Liver (tissue), 9 donors: Measurements from ENCODE around the gene MAD2L1BP. TPM values are rescaled to one million over a fixed set of nuclear protein-coding genes. Genes with fewer than 3 reads are reported as not detected.

Experiments used
- DNase-seq: peaks from one replicate; pipeline ENCODE4 v3.0.0-alpha.2; 2017; ENCODE audit warnings: low spot score
- H3K27ac ChIP-seq, 2 donors: one replicate each; pipeline ENCODE4 v1.7.0; 2013; ENCODE audit warnings: inconsistent platforms in 2 of 2, low read length in 2 of 2, control low read depth in 1 of 2, low read depth in 1 of 2, mild to moderate bottlenecking in 1 of 2
- H3K27me3 ChIP-seq, 4 donors: one replicate each; pipeline versions ENCODE4 v1.6.1 to v1.7.0; 2013; ENCODE audit warnings: low read length in 3 of 4, inconsistent platforms in 1 of 4, mild to moderate bottlenecking in 1 of 4, moderate library complexity in 1 of 4; ENCODE audit not compliant: control insufficient read depth in 4 of 4, insufficient read depth in 4 of 4
- H3K36me3 ChIP-seq, 4 donors: one replicate each; pipeline versions ENCODE4 v1.6.1 to v1.7.0; 2013; ENCODE audit warnings: low read length in 3 of 4, mild to moderate bottlenecking in 3 of 4, low read depth in 1 of 4, moderate library complexity in 1 of 4; ENCODE audit not compliant: control insufficient read depth in 4 of 4, insufficient read depth in 3 of 4
- H3K4me1 ChIP-seq, 4 donors: one replicate each; pipeline versions ENCODE4 v1.6.1 to v1.7.0; 2013; ENCODE audit warnings: low read length in 3 of 4, mild to moderate bottlenecking in 3 of 4, moderate library complexity in 1 of 4; ENCODE audit not compliant: control insufficient read depth in 4 of 4, insufficient read depth in 4 of 4
- H3K4me3 ChIP-seq, 3 donors: one replicate each; pipeline versions ENCODE4 v1.6.1 to v1.7.0; 2013; ENCODE audit warnings: low read length in 3 of 3, control low read depth in 1 of 3, low read depth in 1 of 3, mild to moderate bottlenecking in 1 of 3
- H3K9ac ChIP-seq, 2 donors: one replicate each; pipeline ENCODE4 v1.7.0; 2013; ENCODE audit warnings: low read length in 2 of 2, mild to moderate bottlenecking in 2 of 2, moderate library complexity in 2 of 2, control low read depth in 1 of 2, low read depth in 1 of 2
- H3K9me3 ChIP-seq, 4 donors: one replicate each; pipeline versions ENCODE4 v1.6.1 to v1.7.0; 2013; ENCODE audit warnings: low read length in 3 of 4; ENCODE audit not compliant: control insufficient read depth in 4 of 4
- ATF3 ChIP-seq: IDR thresholded peaks from 2 replicates; pipeline ENCODE4 v1.6.1; 2016; ENCODE audit warnings: antibody characterized with exemption
- EGR1 ChIP-seq, 2 donors: IDR thresholded peaks; 2 replicates each; pipeline ENCODE4 v1.6.1; 2016 to 2018; ENCODE audit warnings: antibody characterized with exemption in 2 of 2, low read depth in 2 of 2
- FOXA2 ChIP-seq: IDR thresholded peaks from 2 replicates; pipeline ENCODE4 v1.6.1; 2016; ENCODE audit warnings: antibody characterized with exemption
- GABPA ChIP-seq, 2 donors: IDR thresholded peaks in 1 of 2; conservative IDR thresholded peaks in 1 of 2; 2 replicates each; pipeline ENCODE4 v1.6.1; 2016; ENCODE audit warnings: antibody characterized with exemption in 2 of 2, mild to moderate bottlenecking in 1 of 2, moderate library complexity in 1 of 2
- JUND ChIP-seq, 2 donors: IDR thresholded peaks; 2 replicates each; pipeline ENCODE4 v1.6.1; 2016; ENCODE audit warnings: antibody characterized with exemption in 2 of 2
- NR2F2 ChIP-seq: IDR thresholded peaks from 2 replicates; pipeline ENCODE4 v1.6.1; 2016; ENCODE audit warnings: antibody characterized with exemption
- RAD21 ChIP-seq, 2 donors: IDR thresholded peaks; 2 replicates each; pipeline ENCODE4 v1.6.1; 2016; ENCODE audit warnings: antibody characterized with exemption in 2 of 2, mild to moderate bottlenecking in 2 of 2
- SP1 ChIP-seq: IDR thresholded peaks from 2 replicates; pipeline ENCODE4 v1.6.1; 2018; ENCODE audit warnings: antibody characterized with exemption, mild to moderate bottlenecking
- TAF1 ChIP-seq: conservative IDR thresholded peaks from 2 replicates; pipeline ENCODE4 v1.6.1; 2016; ENCODE audit warnings: antibody characterized with exemption, mild to moderate bottlenecking
- YY1 ChIP-seq: IDR thresholded peaks from 2 replicates; pipeline ENCODE4 v1.6.1; 2016; ENCODE audit warnings: antibody characterized with exemption, mild to moderate bottlenecking
- ZBTB33 ChIP-seq: IDR thresholded peaks from 2 replicates; pipeline ENCODE4 v1.6.1; 2016; ENCODE audit warnings: antibody characterized with exemption
- WGBS: extraction: QIAGEN DNeasy Blood & Tissue Kit; methylation state at CpG from one replicate; pipeline ENCODE4 v1.1.7; 2013; 5-methylcytosine and 5-hydroxymethylcytosine counted together
- polyA plus RNA-seq, 2 donors: library from polyadenylated mRNA; stranded (reverse) in 1 of 2; unstranded in 1 of 2; fragments of 200-250 nt in 1 of 2; fragments of >200 nt in 1 of 2; fragmentation: Nextera tagmentation in 1 of 2; extraction: Ambion mirVana in 1 of 2; gene quantifications; one replicate each; pipeline versions ENCODE4 v1.2.1 to v1.2.3, GENCODE V29; 2013 to 2015
- total RNA-seq, 2 donors: library from RNA; depleted of rRNA; stranded (reverse); fragments of >200 nt; gene quantifications; one replicate each; pipeline ENCODE4 v1.2.3, GENCODE V29; 2014
- TF ChIP-seq, protein P1 (sequence below): IDR thresholded peaks from 2 replicates; pipeline ENCODE4 v1.6.1; 2016; ENCODE audit warnings: antibody characterized with exemption
- donor health status: healthy.
- donor health status: healthy.
- donor health status: healthy.
- donor health status: healthy.
- donor health status: healthy.

The MAD2L1BP gene
- total and polyA plus RNA-seq, 4 donors = 11.2 to 17.3 (median 16.1) TPM

GRCh38 chr6:43674921-43675320 is 39.3 kb downstream of the MAD2L1BP start:
- TF ChIP-seq TAF1 (no peak), JUND (IDR thresholded peaks at IDR 0.05) (no peak), NR2F2 (no peak), EGR1 (IDR thresholded peaks at IDR 0.05; ENCODE audit: low read depth in 2 of 2) (no peak), RAD21 (IDR thresholded peaks at IDR 0.05) (no peak)
- TF ChIP-seq, protein P1, sequence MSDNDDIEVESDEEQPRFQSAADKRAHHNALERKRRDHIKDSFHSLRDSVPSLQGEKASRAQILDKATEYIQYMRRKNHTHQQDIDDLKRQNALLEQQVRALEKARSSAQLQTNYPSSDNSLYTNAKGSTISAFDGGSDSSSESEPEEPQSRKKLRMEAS = no peak
- H3K27ac ChIP-seq = no peak overlapping the region
- 95% methylated on average over 8 of the region's 8 CpGs for WGBS
- H3K9me3 ChIP-seq = no peaks in the 10 kb centered on the region
- peaks cover 0 to 9% (median 3%) of the 10 kb centered on the region in 4 donors for H3K4me1 ChIP-seq
- no peak overlapping the region for H3K4me3 ChIP-seq
- no peak overlapping the region for H3K9ac ChIP-seq
- H3K36me3 ChIP-seq = peaks cover 16 to 73% (median 31%) of the 10 kb centered on the region in 4 donors
- H3K27me3 ChIP-seq = no peaks in the 10 kb centered on the region
- no peak for DNase-seq

- no peak overlapping the region for H3K27ac ChIP-seq
- no peak overlapping the region for H3K9ac ChIP-seq
- H3K4me1 ChIP-seq = peaks cover 0 to 7% (median 3%) of the 10 kb centered on the region in 4 donors
- 90% methylated on average over 7 of the region's 7 CpGs for WGBS
- H3K36me3 ChIP-seq = peaks cover 14 to 64% (median 28%) of the 10 kb centered on the region in 4 donors
- TF ChIP-seq ZBTB33 (no peak), YY1 (no peak), FOXA2 (no peak), SP1 (no peak), EGR1 (IDR thresholded peaks at IDR 0.05; ENCODE audit: low read depth in 2 of 2) (no peak), ATF3 (no peak), TAF1 (no peak)
- TF ChIP-seq, protein P1 = no peak
- H3K27me3 ChIP-seq = no peaks in the 10 kb centered on the region
- H3K4me3 ChIP-seq = no peak overlapping the region
- DNase-seq = no peak
- H3K9me3 ChIP-seq = no peaks in the 10 kb centered on the region
These were observed 41.4 kb downstream of the MAD2L1BP start for GRCh38 chr6:43676962-43677606.

DNA sequence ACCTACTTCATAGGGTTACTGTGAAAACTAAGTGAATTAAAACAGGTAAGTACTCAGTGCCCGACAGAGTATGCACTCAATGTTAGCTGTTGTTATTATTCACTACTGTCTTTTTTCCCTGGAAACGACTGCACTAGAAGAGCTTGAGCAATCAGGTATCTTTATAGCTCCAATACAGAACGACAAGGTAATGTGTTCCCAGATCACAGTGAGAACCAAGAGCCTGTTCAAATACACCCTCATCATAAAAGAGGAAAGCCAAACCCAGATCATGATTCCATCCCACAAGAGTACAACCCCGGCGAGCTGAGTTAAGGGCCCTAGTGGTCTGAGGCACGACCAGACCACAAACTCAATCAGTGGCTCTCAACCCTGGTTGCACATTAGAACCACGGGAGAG is 42.1 kb downstream of the MAD2L1BP start:
- no peak overlapping the region for H3K27ac ChIP-seq

More for the DNA sequence above, 42.1 kb downstream of the MAD2L1BP start:
- Histone ChIP-seq H3K27me3 (no peaks in the 10 kb centered on the region), H3K9ac (no peak overlapping the region), H3K4me1 (peaks cover 0 to under 1% (median 0%) of the 10 kb centered on the region in 4 donors), H3K9me3 (no peaks in the 10 kb centered on the region), H3K36me3 (peaks cover 14 to 65% (median 30%) of the 10 kb centered on the region in 4 donors), H3K4me3 (no peak overlapping the region)
- WGBS = 76% methylated on average over 7 of the region's 7 CpGs
- TF ChIP-seq TAF1 = no peak
- TF ChIP-seq GABPA (IDR thresholded peaks at IDR 0.05 in 1 of 2, conservative IDR thresholded peaks at IDR 0.05 in 1 of 2) = no peak
- DNase-seq = no peak
